Transverse colon (tissue), 4 donors: Measurements from ENCODE around the gene CCNQ. TPM values are rescaled to one million over a fixed set of nuclear protein-coding genes. Genes with fewer than 3 reads are reported as not detected.

Experiments used
- DNase-seq: peaks from one replicate; pipeline ENCODE4 v3.0.0-alpha.2; 2019
- H3K27ac ChIP-seq, 4 donors: fragments of 200-600 bp; sonication (generic); 2 replicates each; pipeline ENCODE4 v1.5.1; 2016 to 2018; ENCODE audit warnings: inconsistent platforms in 4 of 4
- H3K27me3 ChIP-seq: fragments of 200-600 bp; sonication (generic); 2 replicates; pipeline ENCODE4 v1.5.1; 2017; ENCODE audit warnings: inconsistent platforms
- H3K36me3 ChIP-seq, 4 donors: fragments of 200-600 bp; sonication (generic); 2 replicates each; pipeline ENCODE4 v1.5.1; 2017 to 2019; ENCODE audit warnings: inconsistent platforms in 4 of 4
- H3K4me1 ChIP-seq, 4 donors: fragments of 200-600 bp; sonication (generic); 2 replicates each; pipeline ENCODE4 v1.5.1; 2017 to 2020; ENCODE audit warnings: inconsistent platforms in 4 of 4
- H3K4me3 ChIP-seq, 4 donors: fragments of 200-600 bp; sonication (generic); 1 replicate in 1 of 4; 2 replicates in 3 of 4; pipeline versions ENCODE4 v1.5.1 to v1.6.1; 2017 to 2019; ENCODE audit warnings: inconsistent platforms in 4 of 4
- H3K9me3 ChIP-seq, 2 donors: fragments of 200-600 bp; sonication (generic); 2 replicates each; pipeline ENCODE4 v1.5.1; 2017 to 2019; ENCODE audit warnings: inconsistent platforms in 2 of 2
- CTCF ChIP-seq, 5 experiments: fragments of 200-600 bp in 3 of 5; fragments of 450-650 bp in 2 of 5; sonication (generic) in 3 of 5; IDR thresholded peaks; 1 replicate in 2 of 5; 2 replicates in 3 of 5; pipeline ENCODE4 v1.5.1; 2016 to 2017; ENCODE audit warnings: antibody characterized with exemption in 5 of 5, inconsistent platforms in 3 of 5, mild to moderate bottlenecking in 2 of 5, moderate library complexity in 1 of 5
- EP300 ChIP-seq: sonication (generic); formaldehyde crosslinking; IDR thresholded peaks from one replicate; pipeline ENCODE4 v1.6.1; 2017; ENCODE audit warnings: antibody characterized with exemption, low read depth
- POLR2A ChIP-seq: fragments of 450-650 bp; IDR thresholded peaks from one replicate; pipeline ENCODE4 v1.6.1; 2016; ENCODE audit warnings: antibody characterized with exemption, mild to moderate bottlenecking, moderate library complexity
- POLR2AphosphoS5 ChIP-seq, 3 donors: sonication (generic); formaldehyde crosslinking; IDR thresholded peaks; one replicate each; pipeline ENCODE4 v1.6.1; 2016; ENCODE audit warnings: antibody characterized with exemption in 3 of 3
- WGBS, 2 donors: methylation state at CpG; one replicate each; pipeline ENCODE4 v1.1.5; 2018; ENCODE audit warnings: low coverage in 1 of 2; 5-methylcytosine and 5-hydroxymethylcytosine counted together
- in situ Hi-C, 4 donors: fragments of 200-750 bp; cut with MboI; loops; one replicate each; pipeline versions ENCODE4 v1.15.0 to v1.15.1; 2017; ENCODE audit warnings: low sequenced_read_pairs in 3 of 4, low pct_ligation_motif_present in 1 of 4, low pct_unique_long_range_greater_than_20kb in 1 of 4
- intact Hi-C: fragments of 100-400 bp; cut with DNase I; formaldehyde crosslinking; loops from one replicate; pipeline ENCODE4 v1.15.1; 2023; ENCODE audit warnings: low total_unique reads
- total RNA-seq, 4 donors: library from RNA; depleted of rRNA; stranded (reverse); fragments of >200 nt; gene quantifications; one replicate each; pipeline ENCODE4 v1.1.0, GENCODE V29; 2016

Gene CCNQ
- total RNA-seq, 4 donors from 2014 or later = 5.2 to 32.5 (median 26.8) TPM

DNA sequence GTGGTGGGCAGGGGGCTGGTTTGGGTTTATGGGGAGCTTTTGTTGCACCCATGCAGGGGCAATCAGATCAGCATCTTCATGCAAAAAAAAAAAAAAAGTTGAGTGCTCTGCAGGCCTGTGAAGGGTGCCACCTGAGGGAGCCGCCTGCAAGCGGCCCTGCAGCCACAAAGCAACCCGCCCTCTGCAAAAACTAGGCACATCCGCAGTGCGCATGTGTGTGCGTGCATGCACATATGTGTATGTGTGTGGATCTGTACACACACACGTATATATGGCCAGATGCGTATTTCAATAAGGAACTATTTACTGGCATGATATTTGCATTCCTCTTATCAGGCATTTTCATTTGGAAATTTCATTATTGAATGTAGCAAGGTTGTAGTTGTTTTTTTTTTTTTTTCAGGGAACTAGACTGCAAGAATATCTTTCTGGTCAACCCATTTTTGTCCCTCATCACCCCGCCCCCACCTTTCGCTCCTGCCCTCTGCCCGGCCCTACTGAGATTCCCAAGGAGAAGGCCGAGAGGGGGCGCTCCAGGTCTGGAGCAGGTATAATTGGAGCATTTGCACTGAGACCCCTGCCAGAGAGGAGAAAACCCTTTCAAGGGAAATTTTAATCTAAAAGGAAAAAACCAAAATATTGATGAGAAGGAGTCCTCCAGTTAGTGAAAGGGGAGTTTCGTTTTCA, 18.1 kb downstream of the CCNQ start:
- in situ Hi-C loops (no loop called here), intact Hi-C loops (no loop called here)
- TF ChIP-seq CTCF (IDR thresholded peaks at IDR 0.05) = no peak
- no peak for TF ChIP-seq POLR2AphosphoS5 (IDR thresholded peaks at IDR 0.05)
- no peak for TF ChIP-seq EP300
- TF ChIP-seq POLR2A = no peak
- no peaks in the 10 kb centered on the region for H3K4me1 ChIP-seq
- DNase-seq = no peak
- H3K4me3 ChIP-seq = no peak overlapping the region
- H3K36me3 ChIP-seq = no peaks in the 10 kb centered on the region
- H3K27ac ChIP-seq = no peak overlapping the region
- 42 to 74% methylated on average over 2 to 14 of the region's 14 CpGs for WGBS, 2 donors
- H3K27me3 ChIP-seq = no peaks in the 10 kb centered on the region
- no peaks in the 10 kb centered on the region for H3K9me3 ChIP-seq

- no peaks in the 10 kb centered on the region for H3K9me3 ChIP-seq
- H3K4me1 ChIP-seq = no peaks in the 10 kb centered on the region
- in situ Hi-C loops (no loop called here), intact Hi-C loops (no loop called here)
- TF ChIP-seq EP300 = no peak
- no peak for TF ChIP-seq POLR2A
- TF ChIP-seq POLR2AphosphoS5 (IDR thresholded peaks at IDR 0.05) = no peak
- TF ChIP-seq CTCF (IDR thresholded peaks at IDR 0.05) = no peak
- no peaks in the 10 kb centered on the region for H3K36me3 ChIP-seq
- no peak overlapping the region for H3K27ac ChIP-seq
- no peaks in the 10 kb centered on the region for H3K27me3 ChIP-seq
- DNase-seq = no peak
- WGBS, 2 donors = 64% methylated on average over 2 of the region's 2 CpGs; no CpG with 5 or more reads in 1 of the 2 donors
- H3K4me3 ChIP-seq = no peak overlapping the region
These were observed 20.1 kb downstream of the CCNQ start for GRCh38 chrX:153578889-153579288.

- no peak for DNase-seq
- intact Hi-C loops = no loop called here
- no peak overlapping the region for H3K27ac ChIP-seq
- in situ Hi-C loops = no loop called here
- no peaks in the 10 kb centered on the region for H3K9me3 ChIP-seq
- no peak overlapping the region for H3K4me3 ChIP-seq
- 83% methylated on average over 18 of the region's 18 CpGs; no CpG with 5 or more reads in 1 of the 2 donors for WGBS, 2 donors
- H3K27me3 ChIP-seq = no peaks in the 10 kb centered on the region
- no peaks in the 10 kb centered on the region for H3K4me1 ChIP-seq
- TF ChIP-seq EP300 (no peak), POLR2AphosphoS5 (IDR thresholded peaks at IDR 0.05) (no peak), POLR2A (no peak), CTCF (IDR thresholded peaks at IDR 0.05) (no peak)
- H3K36me3 ChIP-seq = no peaks in the 10 kb centered on the region
These were observed 20.6 kb downstream of the CCNQ start for GRCh38 chrX:153578200-153578835.

- TF ChIP-seq CTCF (IDR thresholded peaks at IDR 0.05) = no peak
- TF ChIP-seq POLR2AphosphoS5 (IDR thresholded peaks at IDR 0.05) = no peak
- no peak for TF ChIP-seq POLR2A
- no peak for TF ChIP-seq EP300
- no peak for DNase-seq
- no peak overlapping the region for H3K27ac ChIP-seq
- no peaks in the 10 kb centered on the region for H3K27me3 ChIP-seq
- H3K36me3 ChIP-seq = no peaks in the 10 kb centered on the region
- H3K9me3 ChIP-seq = no peaks in the 10 kb centered on the region
- WGBS, 2 donors = 82% methylated on average over 6 of the region's 6 CpGs; no CpG with 5 or more reads in 1 of the 2 donors
- no peak overlapping the region for H3K4me3 ChIP-seq
- no peaks in the 10 kb centered on the region for H3K4me1 ChIP-seq
- intact Hi-C loops (no loop called here), in situ Hi-C loops (no loop called here)
These were observed 22.0 kb downstream of the CCNQ start for GRCh38 chrX:153576961-153577360.
